Stimulated activated CD4-positive, alpha-beta T cell treated with anti-CD3 and anti-CD28 coated beads, TNF-alpha, amount 100 ng/mL, for 48 hours (primary cell): Measurements from ENCODE around the gene SSBP2.

Experiments used
- DNase-seq, 3 donors: peaks; one replicate each; pipeline ENCODE4 v3.0.0-alpha.2; 2020; ENCODE audit warnings: low read depth in 3 of 3

The SSBP2 gene

GRCh38 chr5:81393783-81394718 is 356.8 kb downstream of the SSBP2 start, which contains the start of gene ACOT12:
ACOT12 (minus strand) TSS chr5:81394134; CDS start chr5:81394114, 20 bp downstream.
- peak in 1 of 3 donors; percentile 4 for DNase-seq

DNA sequence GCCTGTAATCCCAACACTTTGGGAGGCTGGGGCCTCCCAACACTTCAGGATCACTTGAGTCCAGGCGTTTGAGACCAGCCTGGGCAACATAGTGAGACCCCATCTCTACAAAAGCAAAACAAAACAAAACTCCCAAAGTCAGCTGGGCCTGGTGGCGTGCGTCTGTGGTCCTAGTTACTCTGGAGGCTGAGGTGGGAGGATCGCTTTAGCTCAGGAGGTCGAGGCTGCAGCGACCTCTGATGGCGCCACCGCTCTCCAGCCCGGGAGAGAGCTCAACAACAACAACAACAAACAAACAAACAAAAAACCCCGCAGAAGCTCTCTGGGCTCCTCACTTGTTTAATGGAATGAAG is 357.5 kb downstream of the SSBP2 start:
- no peak for DNase-seq

DNA sequence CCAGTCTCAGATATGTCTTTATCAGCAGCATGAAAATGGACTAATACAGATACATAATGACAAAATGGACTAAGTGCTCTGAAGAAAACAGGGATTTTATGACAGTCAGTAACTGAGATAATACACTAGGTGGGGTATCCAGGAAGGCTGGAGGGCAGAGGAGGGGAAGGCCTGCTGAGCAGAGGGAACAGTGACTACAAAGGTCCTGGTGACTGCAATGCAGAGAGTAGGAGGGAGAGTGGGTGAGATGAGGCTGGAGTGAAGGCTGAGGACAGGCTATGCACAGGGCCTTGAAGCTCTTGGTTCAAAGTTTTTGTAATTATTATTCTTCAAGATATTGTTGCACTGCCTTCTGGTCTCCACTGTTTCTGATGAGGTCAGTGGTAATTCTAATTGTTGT is 361.9 kb downstream of the SSBP2 start:
- DNase-seq = no peak

DNA sequence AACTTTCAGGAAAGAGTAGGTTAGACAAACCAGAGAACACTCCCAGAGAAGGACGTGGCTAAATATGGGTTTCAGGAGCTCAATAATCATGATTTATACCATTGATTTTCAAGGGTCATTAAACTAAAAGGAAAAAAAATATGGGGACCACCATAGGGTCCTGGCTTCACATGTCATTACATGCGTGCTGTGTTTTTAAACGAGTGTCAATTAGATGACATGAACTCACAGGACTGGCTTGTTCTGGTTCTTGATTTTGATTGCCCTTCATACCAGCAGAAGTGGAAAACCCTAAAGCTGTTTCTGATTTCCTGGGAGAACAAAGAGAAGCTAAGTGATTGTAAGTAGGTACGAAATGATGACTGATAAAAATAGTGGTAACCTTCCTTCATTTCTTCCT is 362.7 kb downstream of the SSBP2 start:
- no peak for DNase-seq

DNA sequence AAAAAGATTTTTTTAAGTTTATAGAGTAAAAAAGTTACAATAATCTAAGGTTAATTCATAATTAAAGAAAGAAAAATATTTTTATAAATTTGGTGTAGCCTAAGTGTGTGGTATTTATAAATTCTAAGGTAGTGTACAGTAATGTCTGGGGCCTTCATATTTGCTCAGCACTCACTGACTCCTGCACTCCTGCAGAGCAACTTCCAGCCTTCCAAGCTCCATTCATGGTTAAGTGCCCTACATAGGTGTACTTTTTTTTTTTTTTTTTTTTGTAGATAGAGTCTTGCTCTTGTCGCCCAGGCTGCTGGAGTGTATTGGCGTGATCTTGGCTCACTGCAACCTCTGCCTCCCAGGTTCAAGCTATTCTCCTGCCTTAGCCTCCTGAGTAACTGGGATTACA is 367.0 kb downstream of the SSBP2 start:
- DNase-seq = no peak

- DNase-seq = no peak
Observed at GRCh38 chr5:81371354-81371876, 379.5 kb downstream of the SSBP2 start.

GRCh38 chr5:81370912-81371311 is 380.0 kb downstream of the SSBP2 start:
- DNase-seq = no peak

DNA sequence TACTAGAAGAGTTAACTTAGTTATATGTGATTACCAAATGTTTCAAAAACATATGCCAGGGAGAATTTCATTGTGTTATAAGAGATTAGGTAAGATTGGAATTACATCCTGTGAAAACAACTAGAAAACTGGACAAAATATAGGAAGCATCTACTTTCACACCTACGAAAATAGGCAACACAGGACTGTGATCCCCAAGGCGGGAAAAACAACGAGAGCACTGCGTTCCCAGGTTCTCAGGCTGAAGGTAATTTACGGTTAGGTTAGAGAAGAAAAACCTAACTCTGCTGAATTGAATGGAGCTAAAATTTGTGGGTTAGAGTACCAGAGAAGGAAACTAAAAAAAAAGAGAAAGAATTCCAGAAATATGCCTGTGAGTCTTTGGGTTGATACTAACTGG is 385.4 kb downstream of the SSBP2 start:
- DNase-seq = no peak

DNA sequence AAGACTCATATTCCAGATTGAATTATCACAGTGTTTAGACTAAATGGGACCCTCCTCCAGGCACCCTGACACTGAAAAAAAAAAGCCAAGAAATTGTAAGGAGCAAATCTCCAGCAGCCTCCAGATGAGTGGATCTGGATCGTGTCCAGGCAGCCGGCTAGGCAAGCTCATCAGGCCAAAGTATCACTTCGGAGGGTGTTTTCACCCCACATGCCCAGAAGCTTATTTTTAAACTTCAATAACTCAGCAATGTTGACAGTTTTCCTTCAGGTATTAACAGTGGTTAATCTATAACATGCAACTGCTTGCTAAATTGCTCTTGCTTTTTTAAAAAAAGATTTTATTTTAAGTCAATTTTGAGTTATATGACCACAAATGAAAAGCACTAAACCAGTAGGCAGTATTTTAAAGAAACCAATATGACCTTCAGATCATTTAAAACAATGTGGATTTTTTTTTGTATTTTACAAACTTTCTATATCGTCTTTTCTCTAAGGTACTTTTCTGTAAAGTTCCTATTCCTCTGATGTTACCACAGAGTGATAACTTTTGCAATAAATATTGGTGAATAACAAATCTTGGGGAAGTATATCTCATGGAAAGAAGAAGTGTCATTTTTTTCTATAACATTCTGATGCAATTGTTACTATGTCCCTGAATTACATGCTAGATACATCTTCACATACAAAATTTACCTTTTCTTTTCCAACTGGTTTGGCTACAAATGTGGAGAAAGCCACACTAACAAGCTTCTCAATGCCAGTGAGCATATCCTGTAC is 387.6 kb downstream of the SSBP2 start:
- DNase-seq = no peak
